ENCODE data around the gene CACNA1E. TPM values are rescaled to one million over a fixed set of nuclear protein-coding genes. Genes with fewer than 3 reads are reported as not detected.
"Not testable (repeated sequence)": the region's sequence is repeated elsewhere in the genome, so short reads cannot be mapped to it uniquely, and the experiment has no call there.

The CACNA1E gene
- polyA plus RNA-seq, 3 donors = 0.27 to 0.82 (median 0.37) TPM

DNA sequence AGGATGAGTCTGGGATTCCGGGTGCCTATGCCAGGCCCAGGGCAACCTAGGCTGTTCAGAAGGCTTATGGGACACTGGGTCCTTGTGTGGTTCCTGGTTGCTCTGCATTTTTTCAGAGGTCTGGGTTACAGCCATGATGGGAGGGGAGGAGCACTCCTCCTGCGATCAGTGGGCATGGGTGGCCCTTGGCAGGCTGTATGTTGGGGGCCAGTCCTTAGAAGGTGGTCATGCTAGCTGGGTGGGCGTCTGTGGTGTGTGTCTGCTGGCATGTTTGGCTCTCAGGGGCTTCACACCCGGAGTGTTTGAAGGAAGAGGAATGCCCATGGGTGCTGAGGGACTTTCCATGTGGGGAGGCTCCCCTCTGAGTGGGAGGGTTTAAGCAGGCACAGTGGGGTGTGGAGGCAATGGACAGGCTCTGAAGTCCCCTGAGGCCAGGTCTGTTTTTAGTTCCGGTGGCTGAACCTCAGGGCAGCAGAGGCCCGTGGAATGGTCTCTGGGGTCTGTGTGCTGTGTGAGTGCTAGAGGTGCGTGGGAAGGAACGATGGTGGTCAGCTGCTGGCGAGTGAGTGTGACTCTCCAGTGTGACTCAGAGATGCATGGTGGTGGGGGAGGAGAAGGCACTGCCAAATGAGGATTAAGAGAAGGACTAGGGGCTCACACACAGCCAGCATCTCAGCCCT lies 25.3 kb downstream of the CACNA1E start:
- DNase-seq (ENCODE audit: extremely low read depth in 1 of 11, low read depth in 9 of 11, low spot score in 4 of 11) = no peak

DNA sequence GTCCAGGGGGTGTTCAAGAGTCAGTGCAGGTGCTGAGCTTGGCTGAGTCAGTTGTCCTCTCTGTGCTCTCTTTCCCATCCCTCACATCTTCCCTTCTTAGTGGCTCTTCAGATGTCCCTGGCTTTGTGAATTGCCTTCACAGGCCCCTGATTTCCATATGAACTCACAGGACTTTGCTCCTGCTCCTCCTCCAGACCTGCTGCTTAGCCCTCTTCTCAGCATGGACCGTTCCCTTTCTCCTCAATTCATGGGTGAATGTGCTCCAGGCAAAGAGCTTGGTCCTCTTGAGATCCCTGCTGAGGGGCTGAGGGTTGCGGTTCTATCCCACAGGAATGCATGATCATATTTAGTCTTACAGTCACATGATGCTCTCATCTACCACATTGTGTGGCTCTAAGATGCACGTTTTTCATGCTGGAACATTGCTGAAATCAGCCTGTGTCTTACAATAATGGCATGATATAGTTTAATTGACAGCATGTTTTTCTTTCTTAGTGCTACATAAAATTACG lies 30.5 kb downstream of the CACNA1E start:
- DNase-seq (ENCODE audit: extremely low read depth in 1 of 11, low read depth in 9 of 11, low spot score in 4 of 11) = no peak

DNA sequence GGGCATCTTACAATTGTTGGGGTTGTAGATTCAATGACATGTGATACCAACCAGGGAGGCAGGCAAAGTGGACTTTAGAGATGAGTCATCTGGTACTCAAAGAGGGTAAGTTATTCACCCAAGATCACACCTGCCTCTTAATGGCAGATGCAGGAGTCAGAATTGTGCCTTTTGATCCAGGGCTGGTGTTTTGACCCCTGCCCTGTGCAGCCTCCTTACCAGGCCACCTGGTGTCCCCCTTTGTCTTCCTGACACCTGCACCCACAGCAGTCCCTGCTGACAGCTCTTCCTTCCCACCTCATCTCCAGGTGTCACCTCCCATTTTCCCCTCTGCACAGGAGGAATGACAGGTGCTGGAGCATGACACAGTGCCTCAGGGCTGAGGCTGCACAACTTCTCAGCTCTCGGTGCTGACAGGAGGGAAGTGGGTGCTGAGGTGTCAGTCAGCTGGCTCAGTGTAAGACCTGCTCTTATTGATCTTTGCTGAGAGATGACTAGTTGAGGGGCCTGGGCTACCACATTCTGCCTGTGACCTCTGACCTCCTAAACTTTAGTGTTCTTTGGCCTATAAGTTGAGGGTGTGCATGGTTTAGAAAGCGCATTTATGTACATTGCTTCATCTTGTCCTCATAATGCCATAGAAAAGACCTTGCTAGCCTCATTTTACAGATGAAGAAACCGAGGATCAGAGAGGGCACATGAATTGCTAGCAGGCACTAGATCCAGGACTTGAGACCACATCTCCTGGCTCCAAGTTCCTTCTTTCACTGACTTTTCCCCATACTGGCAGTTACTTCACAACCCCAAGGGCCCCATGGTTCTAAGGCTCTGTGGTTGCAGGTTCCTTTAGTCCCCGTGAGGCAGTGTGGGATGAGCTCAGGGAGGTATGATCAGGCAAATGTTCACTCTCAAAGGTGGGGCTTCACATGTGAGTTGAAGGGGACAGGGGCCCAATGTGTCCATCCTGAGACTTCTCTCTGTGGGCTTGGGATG lies 31.3 kb downstream of the CACNA1E start:
- DNase-seq (ENCODE audit: extremely low read depth in 1 of 11, low read depth in 9 of 11, low spot score in 4 of 11) = no peak

DNA sequence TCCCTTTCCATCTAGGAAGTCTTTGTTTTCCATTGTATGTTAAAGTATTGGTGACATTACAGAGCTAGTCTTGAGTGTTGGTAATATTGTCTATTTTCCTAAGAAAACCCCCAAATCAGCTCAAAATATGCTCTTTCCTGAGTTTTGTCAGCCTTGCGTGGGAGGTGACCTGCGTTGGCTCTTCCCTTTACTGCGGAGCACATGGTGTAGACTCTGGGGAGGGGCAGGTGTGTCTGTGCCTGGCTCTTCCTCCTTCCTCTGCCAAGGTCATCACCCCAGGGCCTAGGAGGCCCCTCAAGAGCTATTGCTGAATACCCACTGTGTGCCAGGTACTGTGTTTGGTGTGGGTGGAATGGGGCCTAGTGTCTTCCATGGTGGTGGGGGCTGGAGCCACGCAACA lies 33.4 kb downstream of the CACNA1E start:
- DNase-seq (ENCODE audit: extremely low read depth in 1 of 11, low read depth in 9 of 11, low spot score in 4 of 11) = no peak

DNA sequence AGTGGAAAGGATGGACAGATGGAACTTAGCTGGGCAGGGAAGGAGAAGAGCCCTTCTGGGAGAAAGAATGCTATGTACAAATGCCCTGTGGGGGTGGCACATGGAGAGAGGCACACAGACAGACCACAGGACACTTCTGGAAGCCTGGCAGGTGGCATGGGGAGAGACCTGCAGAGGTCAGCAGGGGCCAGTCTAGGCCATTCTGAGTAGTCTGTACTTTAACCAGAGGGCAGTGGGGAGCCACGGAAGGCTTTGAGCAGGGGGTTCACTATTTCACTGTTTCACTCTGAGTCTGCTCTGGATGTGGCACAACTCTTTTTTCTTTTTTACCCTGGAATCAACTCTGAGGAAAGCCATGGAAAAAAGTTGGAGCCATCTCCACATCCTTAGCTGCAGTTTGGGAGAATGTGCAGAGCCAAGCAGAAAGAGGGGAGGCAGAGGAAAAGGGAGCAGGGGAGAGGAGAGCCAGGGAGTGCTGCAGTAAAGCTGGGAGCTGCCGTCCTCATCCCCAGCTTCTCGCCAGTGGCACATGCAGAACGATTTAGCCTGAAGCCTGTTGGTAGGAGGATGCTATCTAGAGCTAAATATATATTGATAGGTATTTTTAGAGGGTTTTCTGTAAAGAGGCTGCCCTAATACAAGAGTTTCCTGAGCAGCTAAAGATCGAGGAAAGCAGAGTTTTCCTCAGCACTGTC lies 34.0 kb downstream of the CACNA1E start:
- DNase-seq (ENCODE audit: extremely low read depth in 1 of 11, low read depth in 9 of 11, low spot score in 4 of 11) = no peak

GRCh38 chr1:181518152-181518551 lies 34.8 kb downstream of the CACNA1E start:
- DNase-seq (ENCODE audit: extremely low read depth in 1 of 11, low read depth in 9 of 11, low spot score in 4 of 11) = no peak

DNA sequence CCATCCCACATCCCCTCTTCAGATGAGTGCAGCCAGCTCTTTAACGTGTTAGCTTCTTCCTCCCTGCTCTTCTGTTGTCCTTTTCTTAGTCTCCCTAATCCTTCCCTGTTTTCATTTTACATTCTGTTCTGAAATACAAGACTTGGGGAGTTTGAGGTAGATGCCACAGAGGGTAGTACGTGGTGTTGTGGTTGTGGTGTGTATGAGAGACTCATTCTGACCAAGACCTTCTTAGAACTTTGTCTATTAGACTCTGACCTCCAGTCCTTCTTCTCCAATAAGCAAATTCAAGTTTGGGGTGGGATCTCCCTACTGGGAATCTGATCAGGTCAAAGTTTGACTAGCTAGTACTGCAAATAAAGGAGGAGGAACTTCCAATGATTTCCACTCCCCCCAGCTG lies 39.5 kb downstream of the CACNA1E start:
- no peak for DNase-seq (ENCODE audit: extremely low read depth in 1 of 11, low read depth in 9 of 11, low spot score in 4 of 11)

GRCh38 chr1:181525104-181525721 lies 41.9 kb downstream of the CACNA1E start:
- DNase-seq (ENCODE audit: extremely low read depth in 1 of 11, low read depth in 9 of 11, low spot score in 4 of 11) = no peak

GRCh38 chr1:181528241-181528640 lies 44.9 kb downstream of the CACNA1E start:
- DNase-seq (ENCODE audit: extremely low read depth in 1 of 11, low read depth in 9 of 11, low spot score in 4 of 11) = not testable (repeated sequence)

- no peak for DNase-seq (ENCODE audit: extremely low read depth in 1 of 11, low read depth in 9 of 11, low spot score in 4 of 11)
These were observed 48.1 kb downstream of the CACNA1E start for GRCh38 chr1:181531441-181531840.

- DNase-seq (ENCODE audit: extremely low read depth in 1 of 11, low read depth in 9 of 11, low spot score in 4 of 11) = no peak
These were observed 48.8 kb downstream of the CACNA1E start for GRCh38 chr1:181531951-181532600.

GRCh38 chr1:181538836-181539235 lies 55.5 kb downstream of the CACNA1E start:
- DNase-seq (ENCODE audit: extremely low read depth in 1 of 11, low read depth in 9 of 11, low spot score in 4 of 11) = no peak

- DNase-seq (ENCODE audit: extremely low read depth in 1 of 11, low read depth in 9 of 11, low spot score in 4 of 11) = no peak
These were observed 58.1 kb downstream of the CACNA1E start for GRCh38 chr1:181541458-181541857.

DNA sequence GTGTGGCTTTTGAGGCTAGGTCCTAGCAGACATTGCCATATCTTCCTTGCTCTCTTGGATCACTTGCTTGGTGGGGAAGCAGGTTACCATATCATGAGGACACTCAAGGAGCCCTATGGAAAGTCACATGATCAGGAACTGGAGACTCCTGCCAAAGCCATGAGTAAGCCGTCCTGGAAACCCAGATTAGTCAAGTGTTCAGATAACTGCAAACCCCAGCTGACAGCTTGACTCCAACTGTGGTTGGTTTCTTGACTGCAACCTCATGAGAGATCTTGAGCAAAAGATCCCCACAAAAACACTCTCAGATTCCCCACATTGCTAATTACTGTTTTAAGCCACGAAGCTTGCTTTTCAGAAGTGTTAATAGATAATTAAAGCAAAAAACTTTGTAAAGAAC lies 58.6 kb downstream of the CACNA1E start:
- no peak for DNase-seq (ENCODE audit: extremely low read depth in 1 of 11, low read depth in 9 of 11, low spot score in 4 of 11)

- DNase-seq (ENCODE audit: extremely low read depth in 1 of 11, low read depth in 9 of 11, low spot score in 4 of 11) = not testable (repeated sequence)
These were observed 59.1 kb downstream of the CACNA1E start for GRCh38 chr1:181542406-181542805.

GRCh38 chr1:181545395-181545794 lies 62.1 kb downstream of the CACNA1E start:
- DNase-seq (ENCODE audit: extremely low read depth in 1 of 11, low read depth in 9 of 11, low spot score in 4 of 11) = no peak

GRCh38 chr1:181548497-181548896 lies 65.2 kb downstream of the CACNA1E start:
- no peak for DNase-seq (ENCODE audit: extremely low read depth in 1 of 11, low read depth in 9 of 11, low spot score in 4 of 11)

- no peak for DNase-seq (ENCODE audit: extremely low read depth in 1 of 11, low read depth in 9 of 11, low spot score in 4 of 11)
These were observed 67.9 kb downstream of the CACNA1E start for GRCh38 chr1:181551249-181551648.

GRCh38 chr1:181551754-181552153 lies 68.4 kb downstream of the CACNA1E start:
- no peak for DNase-seq (ENCODE audit: extremely low read depth in 1 of 11, low read depth in 9 of 11, low spot score in 4 of 11)
